ENCODE results near the gene MAL. TPM values are rescaled to one million over a fixed set of nuclear protein-coding genes. Genes with fewer than 3 reads are reported as not detected.

Gene MAL
- total RNA-seq, 3 donors from 2014 or later: 5.6 to 6.1 (median 6.1) TPM

Other genes starting within 250 kb of the MAL start
- gene TEKT4, start 154.3 kb upstream of the MAL start, total RNA-seq: not detected
- gene MRPS5, start 96.1 kb downstream of the MAL start, total RNA-seq: 10 to 100 TPM; 67.4 to 71.8 (median 70.2) TPM
- 1 to 10 TPM; 4.9 to 6.7 (median 5.7) TPM for gene ZNF514, start 134.1 kb downstream of the MAL start, total RNA-seq
- gene ZNF2, start 140.1 kb downstream of the MAL start, total RNA-seq: 1 to 10 TPM; 2.0 to 3.2 (median 2.1) TPM
- gene ZNF892, start 181.8 kb downstream of the MAL start, total RNA-seq: 1 to 10 TPM; 2.6 to 3.2 (median 2.9) TPM
- under 1 TPM; 0.53 to 0.66 (median 0.63) TPM for gene PROM2, start 248.7 kb downstream of the MAL start, total RNA-seq